Adipocyte (in vitro differentiated cells): ENCODE measurements around the gene LARGE2.

Experiments used
- DNase-seq: peaks from one replicate; pipeline ENCODE4 v3.0.0-alpha.2; 2015; ENCODE audit warnings: low read depth
- H3K27me3 ChIP-seq: replicated peaks from 2 replicates; pipeline ENCODE4 v1.7.0; 2013; ENCODE audit warnings: mild to moderate bottlenecking, low read length, moderate library complexity; ENCODE audit not compliant: control insufficient read depth, insufficient read depth
- H3K36me3 ChIP-seq: 2 replicates; pipeline ENCODE4 v1.7.0; 2013; ENCODE audit warnings: low read length, mild to moderate bottlenecking, moderate library complexity; ENCODE audit not compliant: control insufficient read depth, insufficient read depth, severe bottlenecking
- H3K4me1 ChIP-seq: 2 replicates; pipeline ENCODE4 v1.7.0; 2013; ENCODE audit warnings: mild to moderate bottlenecking, low read length, moderate library complexity; ENCODE audit not compliant: control insufficient read depth, insufficient read depth
- H3K4me3 ChIP-seq: 2 replicates; pipeline ENCODE4 v1.7.0; 2013; ENCODE audit warnings: mild to moderate bottlenecking, low read length, moderate library complexity
- H3K9ac ChIP-seq: 2 replicates; pipeline ENCODE4 v1.7.0; 2013; ENCODE audit warnings: mild to moderate bottlenecking, low read length, moderate library complexity
- H3K9me3 ChIP-seq: 2 replicates; pipeline ENCODE4 v1.7.0; 2013; ENCODE audit warnings: mild to moderate bottlenecking, low read length, moderate library complexity; ENCODE audit not compliant: control insufficient read depth

Gene LARGE2

GRCh38 chr11:45906096-45906682 is 16.3 kb upstream of the LARGE2 start:
- Histone ChIP-seq H3K4me1 (peaks cover 10% of the 10 kb centered on the region), H3K36me3 (peaks cover 17% of the 10 kb centered on the region), H3K9me3 (no peaks in the 10 kb centered on the region), H3K4me3 (no peak overlapping the region), H3K27me3 (no peaks in the 10 kb centered on the region), H3K9ac (no peak overlapping the region)
- no peak for DNase-seq

GRCh38 chr11:45906965-45907611 is 15.4 kb upstream of the LARGE2 start, which contains the start of gene FREY1:
TSS of gene FREY1 (minus strand) at chr11:45907271. CDS start at chr11:45907245, 26 bp downstream.
- H3K9ac ChIP-seq: no peak within 1 kb of the TSS
- H3K4me3 ChIP-seq: no peak within 1 kb of the TSS
- H3K27me3 ChIP-seq: no peaks in the 10 kb centered on the region
- H3K4me1 ChIP-seq: peaks cover 10% of the 10 kb centered on the region
- H3K9me3 ChIP-seq: no peaks in the 10 kb centered on the region
- no peak for DNase-seq
- H3K36me3 ChIP-seq: peaks cover 26% of the 10 kb centered on the region

GRCh38 chr11:45907911-45908370 is 14.5 kb upstream of the LARGE2 start:
- Histone ChIP-seq H3K4me3 (no peak overlapping the region), H3K4me1 (peaks cover 10% of the 10 kb centered on the region), H3K9ac (no peak overlapping the region), H3K9me3 (no peaks in the 10 kb centered on the region), H3K27me3 (no peaks in the 10 kb centered on the region), H3K36me3 (peaks cover 26% of the 10 kb centered on the region)
- no peak for DNase-seq

GRCh38 chr11:45909594-45910475 is 12.6 kb upstream of the LARGE2 start:
- peaks cover 45% of the 10 kb centered on the region for H3K36me3 ChIP-seq
- H3K9me3 ChIP-seq: no peaks in the 10 kb centered on the region
- H3K4me3 ChIP-seq: no peak overlapping the region
- H3K4me1 ChIP-seq: peaks cover 10% of the 10 kb centered on the region
- H3K9ac ChIP-seq: no peak overlapping the region
- no peak for DNase-seq
- H3K27me3 ChIP-seq: no peaks in the 10 kb centered on the region

GRCh38 chr11:45910623-45911022 is 11.8 kb upstream of the LARGE2 start:
- no peaks in the 10 kb centered on the region for H3K27me3 ChIP-seq
- no peak overlapping the region for H3K9ac ChIP-seq
- no peak for DNase-seq
- H3K9me3 ChIP-seq: no peaks in the 10 kb centered on the region
- H3K4me3 ChIP-seq: no peak overlapping the region
- H3K4me1 ChIP-seq: peaks cover 10% of the 10 kb centered on the region
- peaks cover 52% of the 10 kb centered on the region for H3K36me3 ChIP-seq

GRCh38 chr11:45913514-45913913 is 8.9 kb upstream of the LARGE2 start:
- Histone ChIP-seq H3K4me1 (peaks cover 13% of the 10 kb centered on the region), H3K9me3 (no peaks in the 10 kb centered on the region), H3K9ac (no peak overlapping the region), H3K4me3 (no peak overlapping the region), H3K27me3 (no peaks in the 10 kb centered on the region), H3K36me3 (peaks cover 57% of the 10 kb centered on the region)
- no peak for DNase-seq

- Histone ChIP-seq H3K27me3 (no peaks in the 10 kb centered on the region), H3K4me1 (peaks cover 12% of the 10 kb centered on the region), H3K9me3 (no peaks in the 10 kb centered on the region), H3K9ac (no peak overlapping the region), H3K36me3 (peaks cover 57% of the 10 kb centered on the region), H3K4me3 (no peak overlapping the region)
- DNase-seq: no peak
Observed at GRCh38 chr11:45913942-45914635, 8.4 kb upstream of the LARGE2 start.

- Histone ChIP-seq H3K9ac (no peak overlapping the region), H3K27me3 (no peaks in the 10 kb centered on the region), H3K9me3 (no peaks in the 10 kb centered on the region), H3K36me3 (peaks cover 47% of the 10 kb centered on the region), H3K4me1 (peaks cover 12% of the 10 kb centered on the region), H3K4me3 (no peak overlapping the region)
- DNase-seq: no peak
Observed at GRCh38 chr11:45915446-45915845, 7.0 kb upstream of the LARGE2 start.

- DNase-seq: peak; percentile 21
- peaks cover 12% of the 10 kb centered on the region for H3K4me1 ChIP-seq
Observed at GRCh38 chr11:45917286-45917622, 5.2 kb upstream of the LARGE2 start.

GRCh38 chr11:45917623-45918330 is 4.7 kb upstream of the LARGE2 start, which contains the start of gene PEX16:
TSS of gene PEX16 (minus strand) at chr11:45917877. CDS start at chr11:45917811, 66 bp downstream.
- Histone ChIP-seq H3K4me3 (peak within 1 kb of the TSS; percentile 100), H3K9ac (peak within 1 kb of the TSS; percentile 100), H3K9me3 (no peaks in the 10 kb centered on the region), H3K4me1 (peaks cover 12% of the 10 kb centered on the region), H3K27me3 (no peaks in the 10 kb centered on the region), H3K36me3 (peaks cover 31% of the 10 kb centered on the region)
- peak; percentile 100 for DNase-seq

More at GRCh38 chr11:45917286-45917622, 5.2 kb upstream of the LARGE2 start:
- peaks cover 31% of the 10 kb centered on the region for H3K36me3 ChIP-seq
- H3K9me3 ChIP-seq: no peaks in the 10 kb centered on the region
- H3K9ac ChIP-seq: peak overlapping the region; percentile 100
- H3K4me3 ChIP-seq: peak overlapping the region; percentile 100
- H3K27me3 ChIP-seq: no peaks in the 10 kb centered on the region
